Heart right ventricle (tissue), 16 donors: Measurements from ENCODE around the gene SMARCAL1. TPM values are rescaled to one million over a fixed set of nuclear protein-coding genes. Genes with fewer than 3 reads are reported as not detected.
"Not testable (repeated sequence)": the region's sequence is repeated elsewhere in the genome, so short reads cannot be mapped to it uniquely, and the experiment has no call there.

Experiments used
- ATAC-seq, 8 donors: fragments of 200-7000 bp; cut with Tn5 transposase; one replicate each; pipeline ENCODE4 v1.9.1; 2020; ENCODE audit warnings: mild to moderate bottlenecking in 8 of 8, moderate library complexity in 8 of 8, moderate number of reproducible peaks in 1 of 8
- DNase-seq, 2 donors: peaks; one replicate each; pipeline ENCODE4 v3.0.0-alpha.2; 2020
- H3K27ac ChIP-seq, 10 donors: fragments of 200-600 bp; sonication (generic) in 2 of 10; one replicate each; pipeline versions ENCODE4 v1.5.0 to v1.8.0; 2020 to 2022; ENCODE audit warnings: mild to moderate bottlenecking in 3 of 10
- H3K27me3 ChIP-seq, 7 donors: fragments of 200-600 bp; one replicate each; pipeline ENCODE4 v1.8.0; 2021 to 2022; ENCODE audit warnings: mild to moderate bottlenecking in 2 of 7
- H3K36me3 ChIP-seq, 9 donors: fragments of 200-600 bp; sonication (generic) in 1 of 9; one replicate each; pipeline versions ENCODE4 v1.5.0 to v1.8.0; 2020 to 2022; ENCODE audit warnings: mild to moderate bottlenecking in 2 of 9
- H3K4me1 ChIP-seq, 9 donors: fragments of 200-600 bp; sonication (generic) in 1 of 9; one replicate each; pipeline versions ENCODE4 v1.5.0 to v1.8.0; 2020 to 2022; ENCODE audit warnings: mild to moderate bottlenecking in 4 of 9
- H3K4me3 ChIP-seq, 10 donors: fragments of 200-600 bp; sonication (generic) in 2 of 10; one replicate each; pipeline versions ENCODE4 v1.5.0 to v1.8.0; 2020 to 2022; ENCODE audit warnings: mild to moderate bottlenecking in 7 of 10, moderate library complexity in 2 of 10
- H3K9me3 ChIP-seq, 11 donors: fragments of 200-600 bp in 10 of 11; sonication (generic) in 2 of 11; one replicate each; pipeline versions ENCODE4 v1.5.0 to v1.8.0; 2013 to 2022; ENCODE audit warnings: mild to moderate bottlenecking in 2 of 11, control low read depth in 1 of 11, moderate library complexity in 1 of 11
- CTCF ChIP-seq, 9 donors: fragments of 200-600 bp; sonication (generic) in 2 of 9; IDR thresholded peaks; one replicate each; pipeline versions ENCODE4 v1.5.0 to v1.8.0; 2021 to 2022; ENCODE audit warnings: antibody characterized with exemption in 9 of 9, mild to moderate bottlenecking in 5 of 9, moderate library complexity in 1 of 9
- WGBS, 2 donors: extraction: QIAGEN DNeasy Blood & Tissue Kit; methylation state at CpG; one replicate each; pipeline ENCODE4 v1.1.7; 2013; ENCODE audit warnings: inconsistent platforms in 1 of 2; 5-methylcytosine and 5-hydroxymethylcytosine counted together
- intact Hi-C, 10 donors: fragments of 100-400 bp; cut with DNase I; formaldehyde crosslinking; loops; one replicate each; pipeline versions ENCODE4 v1.11.1 to v1.14.2; 2022
- polyA plus RNA-seq, 2 donors: library from polyadenylated mRNA; stranded (reverse); fragments of 200-250 nt; gene quantifications; one replicate each; pipeline ENCODE4 v1.2.3, GENCODE V29; 2013
- total RNA-seq, 10 donors: library from RNA; stranded (reverse); fragmentation: NEBNext Ultra II Directional in 3 of 10; extraction: Animal tissue kit (Norgen Biotek cat#: 25700) in 3 of 10; gene quantifications; one replicate each; pipeline versions ENCODE4 v1.2.1 to v1.2.4, GENCODE V29; 2021 to 2023
- donor health status: Arrhythmogenic right ventricular cardiomyopathy.
- donor health status: ischemic (EF 13 %, LVEDD 7.1; RV severe dilation, severe dysfunction).
- donor health status: healthy with polysubstance abuse.
- donor health status: DM: no; HTN: yes; CAD: no.
- donor health status: DM: no; HTN: no; CAD: no.
- donor health status: ischemic (EF 25% LVEDD 6.9; RV normal size, moderate dysfunction).
- donor health status: ischemic (EF 25% LVEDD 5.7; RV mildly dilated, moderate dysfunction).
- donor health status: healthy.
- donor health status: DM: yes; HTN: yes; CAD: no.
- donor health status: Ischemic cardiomyopathy.
- donor health status: ischemic (EF 35%, LVEDD 5.7; RV mildly dilated, moderate dysfunction).
- donor health status: nonischemic (EF 11% LVEDD 7.7; RV severe dilation, severe dysfunction).
- donor health status: DM: yes; HTN: yes; CAD: no.
- donor health status: PGD.
- donor health status: ischemic (EF 29% LVEDD 5.4; RV normal size, mild dysfunction).
- donor health status: nonischemic (EF 23%, LVEDD 6.1; RV moderate dilation, normal function).

SMARCAL1 gene
- total and polyA plus RNA-seq, 12 donors, result 3.8 to 14.8 (median 9.6) TPM

GRCh38 chr2:216379977-216380376 is 32.3 kb upstream of the SMARCAL1 start:
- Histone ChIP-seq H3K9me3 (no peaks in the 10 kb centered on the region), H3K27ac (no peak overlapping the region), H3K4me1 (no peaks in the 10 kb centered on the region), H3K4me3 (no peak overlapping the region), H3K27me3 (peaks cover 0 to 26% (median 6%) of the 10 kb centered on the region in 7 donors), H3K36me3 (no peaks in the 10 kb centered on the region)
- no peak for TF ChIP-seq CTCF (IDR thresholded peaks at IDR 0.05)
- 45 to 49% methylated on average over 5 of the region's 5 CpGs for WGBS, 2 donors
- DNase-seq (no peak), ATAC-seq (no peak)
- intact Hi-C loops, result no loop called here

DNA sequence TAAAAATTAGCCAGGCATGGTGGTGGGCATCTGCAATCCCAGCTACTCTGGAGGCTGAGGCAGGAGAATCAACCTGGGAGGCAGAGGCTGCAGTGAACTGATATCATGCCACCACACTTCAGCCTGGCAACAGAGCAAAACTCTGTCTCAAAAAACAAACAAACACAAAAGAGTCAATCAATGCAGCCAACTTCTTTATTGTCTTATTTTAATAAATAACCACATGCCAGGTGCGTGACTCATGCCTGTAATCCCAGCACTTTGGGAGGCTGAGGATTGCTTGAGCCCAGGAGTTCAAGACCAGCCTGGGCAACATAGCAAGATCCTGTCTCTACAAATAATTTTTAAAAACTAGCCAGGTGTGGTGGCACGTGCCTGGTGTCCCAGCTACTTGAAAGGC is 27.9 kb upstream of the SMARCAL1 start:
- ATAC-seq, H3K9me3 ChIP-seq, H3K4me3 ChIP-seq, DNase-seq, H3K27ac ChIP-seq, H3K4me1 ChIP-seq, intact Hi-C loops, H3K36me3 ChIP-seq: not testable (repeated sequence)
- WGBS, 2 donors, result 83 to 92% methylated on average over 2 of the region's 2 CpGs
- H3K27me3 ChIP-seq, result peaks cover 0 to 16% (median 0%) of the 10 kb centered on the region in 7 donors

- WGBS, 2 donors, result 59 to 63% methylated on average over 2 of the region's 2 CpGs
- TF ChIP-seq CTCF (IDR thresholded peaks at IDR 0.05), result no peak
- no peak for DNase-seq
- no peak overlapping the region for H3K27ac ChIP-seq
- intact Hi-C loops, result no loop called here
- peaks cover 0 to 16% (median 0%) of the 10 kb centered on the region in 7 donors for H3K27me3 ChIP-seq
- peaks cover 0 to 8% (median 0%) of the 10 kb centered on the region in 9 donors for H3K4me1 ChIP-seq
- no peaks in the 10 kb centered on the region for H3K36me3 ChIP-seq
- no peak overlapping the region for H3K4me3 ChIP-seq
- H3K9me3 ChIP-seq, result peaks cover 0 to 4% (median 0%) of the 10 kb centered on the region in 11 donors
- ATAC-seq, result no peak
Measured at GRCh38 chr2:216385478-216385877, 26.8 kb upstream of the SMARCAL1 start.

DNA sequence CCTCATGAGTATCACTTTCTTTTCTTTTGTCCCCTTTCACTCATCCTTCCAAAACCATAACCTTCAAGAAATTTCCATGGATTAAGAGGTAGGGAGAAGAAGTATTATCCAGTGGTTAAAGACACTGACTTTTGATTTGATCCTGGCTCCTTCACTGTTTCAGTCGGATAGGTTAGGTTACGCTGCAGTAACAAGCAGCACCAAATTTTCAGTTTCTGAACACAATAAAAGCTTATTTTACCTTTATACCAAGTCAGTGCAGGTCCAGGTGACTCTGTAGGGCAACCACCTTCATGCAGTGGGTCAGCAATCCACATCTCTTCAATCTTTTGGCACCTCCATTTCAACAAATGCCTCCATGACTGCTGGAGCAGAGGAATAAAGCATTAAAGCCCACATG is 25.0 kb upstream of the SMARCAL1 start:
- H3K27me3 ChIP-seq, result peaks cover 0 to 16% (median 0%) of the 10 kb centered on the region in 7 donors
- peaks cover 0 to 8% (median 0%) of the 10 kb centered on the region in 9 donors for H3K4me1 ChIP-seq
- peaks cover 0 to 4% (median 0%) of the 10 kb centered on the region in 11 donors for H3K9me3 ChIP-seq
- ATAC-seq, result no peak
- no peak overlapping the region for H3K4me3 ChIP-seq
- no peak overlapping the region for H3K27ac ChIP-seq
- WGBS, 2 donors, result 95 to 97% methylated on average over 2 of the region's 2 CpGs
- no peaks in the 10 kb centered on the region for H3K36me3 ChIP-seq
- no peak for TF ChIP-seq CTCF (IDR thresholded peaks at IDR 0.05)
- DNase-seq, result no peak
- intact Hi-C loops, result no loop called here

- intact Hi-C loops, result no loop called here
- H3K4me1 ChIP-seq, result peaks cover 0 to 8% (median 0%) of the 10 kb centered on the region in 9 donors
- H3K9me3 ChIP-seq, result peaks cover 0 to 4% (median 0%) of the 10 kb centered on the region in 11 donors
- H3K27ac ChIP-seq, result no peak overlapping the region
- no peaks in the 10 kb centered on the region for H3K36me3 ChIP-seq
- 82 to 84% methylated on average over 5 of the region's 5 CpGs for WGBS, 2 donors
- DNase-seq (no peak), ATAC-seq (no peak)
- no peak overlapping the region for H3K4me3 ChIP-seq
- peaks cover 0 to 16% (median 0%) of the 10 kb centered on the region in 7 donors for H3K27me3 ChIP-seq
- no peak for TF ChIP-seq CTCF (IDR thresholded peaks at IDR 0.05)
Measured at GRCh38 chr2:216388046-216388884, 24.0 kb upstream of the SMARCAL1 start.
